CD4-positive, alpha-beta T cell (primary cell): Measurements from ENCODE around the gene NTRK2. TPM values are rescaled to one million over a fixed set of nuclear protein-coding genes. Genes with fewer than 3 reads are reported as not detected.

Experiments
- ATAC-seq: fragments of 200-7000 bp; cut with Tn5 transposase; one replicate; pipeline ENCODE4 v1.10.0; 2022; ENCODE audit warnings: mild to moderate bottlenecking; ENCODE audit not compliant: poor library complexity
- CTCF ChIA-PET: fragments of 350-600 bp; sonication (Branson Sonifier 250); formaldehyde crosslinking; loops from one replicate; lab custom pipeline; 2021; ENCODE audit warnings: antibody characterized with exemption, inconsistent platforms; lab: Charles Lee
- POLR2A ChIA-PET: fragments of 350-600 bp; sonication (Branson Sonifier 250); formaldehyde crosslinking; loops from one replicate; lab custom pipeline; 2021; ENCODE audit warnings: antibody characterized with exemption, inconsistent platforms; lab: Charles Lee
- DNase-seq, 14 experiments: peaks; one replicate each; pipeline ENCODE4 v3.0.0-alpha.2; 2013 to 2020; ENCODE audit warnings: mixed read lengths in 2 of 14
- H3K27ac ChIP-seq, 2 donors: one replicate each; pipeline versions ENCODE4 v1.5.1 to v1.7.0; 2013; ENCODE audit warnings: low read length in 2 of 2, low read depth in 1 of 2, mild to moderate bottlenecking in 1 of 2
- H3K27me3 ChIP-seq, 2 experiments: 1 replicate in 1 of 2; 2 replicates in 1 of 2; pipeline versions ENCODE4 v1.6.1 to v1.7.0; 2013; ENCODE audit warnings: low read length in 2 of 2, control low read depth in 1 of 2, mild to moderate bottlenecking in 1 of 2, moderate library complexity in 1 of 2; ENCODE audit not compliant: insufficient read depth in 2 of 2, control insufficient read depth in 1 of 2
- H3K36me3 ChIP-seq: one replicate; pipeline ENCODE4 v1.6.1; 2013; ENCODE audit warnings: low read length, control low read depth; ENCODE audit not compliant: insufficient read depth
- H3K4me1 ChIP-seq: one replicate; pipeline ENCODE4 v1.6.1; 2013; ENCODE audit warnings: low read length, control low read depth; ENCODE audit not compliant: insufficient read depth
- H3K4me3 ChIP-seq: one replicate; pipeline ENCODE4 v1.5.1; 2013; ENCODE audit warnings: mild to moderate bottlenecking, low read length, moderate library complexity
- H3K9me3 ChIP-seq, 2 experiments: 1 replicate in 1 of 2; 2 replicates in 1 of 2; pipeline versions ENCODE4 v1.6.1 to v1.7.0; 2013; ENCODE audit warnings: low read length in 2 of 2, mild to moderate bottlenecking in 2 of 2, control low read depth in 1 of 2, moderate library complexity in 1 of 2; ENCODE audit not compliant: control insufficient read depth in 1 of 2, insufficient read depth in 1 of 2
- H3K27ac Mint-ChIP-seq: one replicate; pipeline ENCODE4 v1.8.0; 2020; ENCODE audit warnings: mixed read lengths
- H3K27me3 Mint-ChIP-seq: one replicate; pipeline ENCODE4 v1.8.0; 2021; ENCODE audit warnings: mixed read lengths
- H3K36me3 Mint-ChIP-seq: one replicate; pipeline ENCODE4 v1.8.0; 2021; ENCODE audit warnings: low read depth, mixed read lengths
- H3K4me1 Mint-ChIP-seq: one replicate; pipeline ENCODE4 v1.8.0; 2021; ENCODE audit warnings: low read depth, mixed read lengths
- H3K4me3 Mint-ChIP-seq: one replicate; pipeline ENCODE4 v1.8.0; 2020; ENCODE audit warnings: mild to moderate bottlenecking, mixed read lengths
- H3K9me3 Mint-ChIP-seq: one replicate; pipeline ENCODE4 v1.8.0; 2020; ENCODE audit warnings: mixed read lengths
- intact Hi-C, 2 experiments: fragments of 100-400 bp; cut with DNase I in 1 of 2; cut with micrococcal nuclease in 1 of 2; formaldehyde crosslinking; loops; one replicate each; pipeline versions ENCODE4 v1.15.1 to v1.9.0; 2023 to 2025; cut with DNase I, micrococcal nuclease
- total RNA-seq, 174 experiments: library from RNA in 2 of 174; stranded (reverse) in 2 of 174; gene quantifications; one replicate each; pipeline ENCODE4 v1.2.3 and lab custom pipeline; 2021 to 2026
- TF ChIP-seq, protein P1 (sequence below): fragments of 200-600 bp; IDR thresholded peaks from one replicate; pipeline ENCODE4 v1.8.0; 2022; ENCODE audit warnings: antibody characterized with exemption, mild to moderate bottlenecking

The NTRK2 gene
- total RNA-seq, 2 experiments from 2014 or later, result 0.06 to 0.14 TPM

DNA sequence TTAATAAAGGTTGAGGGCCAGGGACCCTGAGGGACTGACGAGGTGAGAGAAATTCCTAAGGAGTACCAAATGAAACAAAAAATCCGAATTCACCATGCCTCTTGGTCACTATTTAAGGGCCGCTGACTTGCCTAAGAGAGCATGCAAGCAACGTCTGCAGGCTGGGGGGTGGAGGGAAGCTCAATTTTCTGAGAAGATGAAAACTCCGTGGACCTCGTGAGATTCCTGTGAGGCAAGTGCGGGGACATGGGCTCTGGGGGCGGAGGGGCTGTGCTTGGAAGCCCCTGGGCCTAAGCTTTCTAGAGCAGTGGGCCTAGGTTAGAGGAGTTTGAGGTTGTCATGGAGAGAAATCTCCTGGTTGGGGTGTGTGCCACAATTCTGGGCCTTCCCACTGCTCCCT lies 27.5 kb downstream of the NTRK2 start:
- Mint-ChIP-seq H3K27ac (no peak overlapping the region), H3K4me3 (no peak overlapping the region), H3K27me3 (peaks cover 8% of the 10 kb centered on the region), H3K36me3 (no peaks in the 10 kb centered on the region), H3K4me1 (no peaks in the 10 kb centered on the region), H3K9me3 (no peaks in the 10 kb centered on the region)
- Histone ChIP-seq H3K27me3 (no peaks in the 10 kb centered on the region), H3K27ac (no peak overlapping the region), H3K9me3 (no peaks in the 10 kb centered on the region), H3K4me3 (no peak overlapping the region), H3K36me3 (no peaks in the 10 kb centered on the region), H3K4me1 (no peaks in the 10 kb centered on the region)
- TF ChIP-seq, protein P1, sequence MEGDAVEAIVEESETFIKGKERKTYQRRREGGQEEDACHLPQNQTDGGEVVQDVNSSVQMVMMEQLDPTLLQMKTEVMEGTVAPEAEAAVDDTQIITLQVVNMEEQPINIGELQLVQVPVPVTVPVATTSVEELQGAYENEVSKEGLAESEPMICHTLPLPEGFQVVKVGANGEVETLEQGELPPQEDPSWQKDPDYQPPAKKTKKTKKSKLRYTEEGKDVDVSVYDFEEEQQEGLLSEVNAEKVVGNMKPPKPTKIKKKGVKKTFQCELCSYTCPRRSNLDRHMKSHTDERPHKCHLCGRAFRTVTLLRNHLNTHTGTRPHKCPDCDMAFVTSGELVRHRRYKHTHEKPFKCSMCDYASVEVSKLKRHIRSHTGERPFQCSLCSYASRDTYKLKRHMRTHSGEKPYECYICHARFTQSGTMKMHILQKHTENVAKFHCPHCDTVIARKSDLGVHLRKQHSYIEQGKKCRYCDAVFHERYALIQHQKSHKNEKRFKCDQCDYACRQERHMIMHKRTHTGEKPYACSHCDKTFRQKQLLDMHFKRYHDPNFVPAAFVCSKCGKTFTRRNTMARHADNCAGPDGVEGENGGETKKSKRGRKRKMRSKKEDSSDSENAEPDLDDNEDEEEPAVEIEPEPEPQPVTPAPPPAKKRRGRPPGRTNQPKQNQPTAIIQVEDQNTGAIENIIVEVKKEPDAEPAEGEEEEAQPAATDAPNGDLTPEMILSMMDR, result no peak
- ATAC-seq, result no peak
- intact Hi-C loops, result loop anchor here in 1 of 2 experiments (5.0 kb wide), 1 partner anchor 85 kb away; no protein-coding TSS in a partner anchor
- POLR2A ChIA-PET, result no interaction called here
- DNase-seq, result no peak
- CTCF ChIA-PET, result no interaction called here

DNA sequence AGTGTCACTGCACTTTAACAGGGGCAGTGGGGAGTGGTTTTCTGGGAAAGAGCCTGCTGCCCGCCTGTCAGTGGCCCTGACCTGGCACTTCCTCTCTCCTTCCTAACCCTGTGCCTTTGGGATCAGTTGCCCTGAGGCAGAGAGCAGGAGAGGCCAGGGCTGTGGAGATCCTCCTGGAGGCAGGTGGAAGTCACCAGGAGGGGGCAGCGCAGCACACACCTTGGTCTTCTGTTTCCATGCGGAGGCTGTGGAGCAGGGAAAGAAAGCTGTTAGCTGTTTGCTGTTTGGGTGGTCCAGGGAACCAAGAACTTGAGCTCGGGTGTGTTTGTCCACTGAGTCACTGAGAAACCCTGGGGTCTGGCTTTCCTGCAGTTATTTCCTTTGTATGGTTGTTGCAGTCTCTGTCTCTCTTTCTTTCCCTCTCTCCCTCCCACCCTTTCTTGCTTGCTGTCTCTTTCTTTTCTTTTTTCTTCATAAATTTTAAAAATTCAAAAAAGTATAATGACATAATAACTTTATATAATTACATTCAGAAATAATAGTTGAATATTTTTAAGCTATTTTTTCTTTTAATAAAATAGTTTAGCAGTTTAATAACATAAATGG lies 28.1 kb downstream of the NTRK2 start:
- DNase-seq (peak in 9 of 14 experiments; percentile 0 to 49 (median 27)), ATAC-seq (no peak)
- Mint-ChIP-seq H3K4me3 (no peak overlapping the region), H3K36me3 (no peaks in the 10 kb centered on the region), H3K9me3 (no peaks in the 10 kb centered on the region), H3K27ac (no peak overlapping the region), H3K4me1 (no peaks in the 10 kb centered on the region), H3K27me3 (peaks cover 8% of the 10 kb centered on the region)
- intact Hi-C loops, result loop anchor here in 1 of 2 experiments (5.0 kb wide), 1 partner anchor 85 kb away; no protein-coding TSS in a partner anchor
- Histone ChIP-seq H3K27me3 (no peaks in the 10 kb centered on the region), H3K36me3 (no peaks in the 10 kb centered on the region), H3K9me3 (no peaks in the 10 kb centered on the region), H3K4me1 (no peaks in the 10 kb centered on the region), H3K27ac (no peak overlapping the region), H3K4me3 (no peak overlapping the region)
- CTCF ChIA-PET, result interaction anchor here (0.6 to 0.8 kb wide), 2 partner anchors 20 to 897 kb away, joined by 3 read pairs; no protein-coding TSS in a partner anchor
- TF ChIP-seq, protein P1, result no peak
- POLR2A ChIA-PET, result no interaction called here

DNA sequence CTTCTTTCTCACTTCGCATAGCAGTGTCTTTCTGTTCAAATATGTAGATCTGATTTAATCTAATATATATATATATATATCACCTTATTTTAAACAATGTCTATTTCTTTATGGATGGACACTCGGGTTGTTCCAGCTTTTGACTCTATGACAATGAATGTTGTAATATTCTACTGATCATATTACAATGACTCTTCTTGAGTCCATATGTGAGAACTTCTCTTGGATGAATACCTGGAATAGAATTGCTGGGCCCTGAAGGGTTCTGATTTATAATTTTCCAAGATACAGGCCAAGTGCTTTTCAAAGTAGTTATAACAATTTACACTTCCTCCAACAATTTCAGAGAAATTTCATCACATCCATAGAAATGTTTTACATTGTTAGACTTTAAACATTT lies 28.8 kb downstream of the NTRK2 start:
- Histone ChIP-seq H3K4me3 (no peak overlapping the region), H3K27ac (no peak overlapping the region), H3K36me3 (no peaks in the 10 kb centered on the region), H3K9me3 (no peaks in the 10 kb centered on the region), H3K27me3 (no peaks in the 10 kb centered on the region), H3K4me1 (no peaks in the 10 kb centered on the region)
- POLR2A ChIA-PET, result no interaction called here
- H3K27ac Mint-ChIP-seq, result no peak overlapping the region
- H3K4me1 Mint-ChIP-seq, result no peaks in the 10 kb centered on the region
- intact Hi-C loops, result loop anchor here in 1 of 2 experiments (5.0 kb wide), 1 partner anchor 84 kb away; no protein-coding TSS in a partner anchor
- no peak overlapping the region for H3K4me3 Mint-ChIP-seq
- peaks cover 8% of the 10 kb centered on the region for H3K27me3 Mint-ChIP-seq
- H3K36me3 Mint-ChIP-seq, result no peaks in the 10 kb centered on the region
- TF ChIP-seq, protein P1, result no peak
- no peaks in the 10 kb centered on the region for H3K9me3 Mint-ChIP-seq
- CTCF ChIA-PET, result interaction anchor here (0.6 to 0.8 kb wide), 2 partner anchors 21 to 898 kb away, joined by 3 read pairs; no protein-coding TSS in a partner anchor
- DNase-seq (no peak), ATAC-seq (no peak)
